Measurements from ENCODE around the gene PHF12.

PHF12 gene

DNA sequence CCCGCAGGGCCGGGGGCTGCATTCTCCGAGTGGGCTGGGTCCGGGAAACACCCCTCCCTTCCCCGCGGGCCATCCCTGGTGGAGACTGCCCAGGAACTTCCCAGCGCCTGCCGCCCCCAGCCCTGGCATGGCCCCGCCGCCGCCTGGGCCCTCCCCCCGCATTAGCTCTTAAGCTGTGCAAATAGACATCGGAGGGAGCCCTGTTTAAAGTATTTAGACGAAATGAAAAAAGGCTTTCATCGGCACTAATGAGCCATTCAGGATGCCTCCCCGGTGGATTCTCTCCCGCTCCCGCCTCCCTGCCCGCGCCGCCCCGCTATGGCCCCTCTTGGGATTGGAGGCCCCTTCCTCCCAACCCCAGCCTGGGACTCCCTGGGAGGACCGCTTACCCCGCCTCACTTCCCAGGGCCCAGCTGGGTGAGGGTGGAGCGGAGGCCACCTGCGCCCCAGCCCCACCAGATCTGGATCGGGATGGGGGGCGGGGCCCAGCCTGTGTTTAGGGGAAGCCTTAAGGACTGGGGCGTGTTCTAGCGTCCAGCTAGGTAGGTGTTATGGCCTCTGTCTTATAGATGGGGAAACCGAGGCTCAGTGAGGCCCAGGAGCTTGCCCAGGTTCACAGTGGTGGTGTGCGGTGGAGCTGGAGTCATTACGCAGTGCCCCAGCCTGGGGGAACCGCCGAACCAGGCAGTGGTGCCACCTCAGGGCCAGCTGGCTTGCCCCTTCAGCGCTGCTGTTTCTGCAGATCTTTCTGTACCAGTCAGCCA lies 34.8 kb upstream of the PHF12 start:
- TF ChIP-seq GATA2 (IDR thresholded peaks at IDR 0.05; ENCODE audit: low read depth, low read length) (no peak), GATA3 (IDR thresholded peaks at IDR 0.05; ENCODE audit: low read depth, low read length) (no peak)

DNA sequence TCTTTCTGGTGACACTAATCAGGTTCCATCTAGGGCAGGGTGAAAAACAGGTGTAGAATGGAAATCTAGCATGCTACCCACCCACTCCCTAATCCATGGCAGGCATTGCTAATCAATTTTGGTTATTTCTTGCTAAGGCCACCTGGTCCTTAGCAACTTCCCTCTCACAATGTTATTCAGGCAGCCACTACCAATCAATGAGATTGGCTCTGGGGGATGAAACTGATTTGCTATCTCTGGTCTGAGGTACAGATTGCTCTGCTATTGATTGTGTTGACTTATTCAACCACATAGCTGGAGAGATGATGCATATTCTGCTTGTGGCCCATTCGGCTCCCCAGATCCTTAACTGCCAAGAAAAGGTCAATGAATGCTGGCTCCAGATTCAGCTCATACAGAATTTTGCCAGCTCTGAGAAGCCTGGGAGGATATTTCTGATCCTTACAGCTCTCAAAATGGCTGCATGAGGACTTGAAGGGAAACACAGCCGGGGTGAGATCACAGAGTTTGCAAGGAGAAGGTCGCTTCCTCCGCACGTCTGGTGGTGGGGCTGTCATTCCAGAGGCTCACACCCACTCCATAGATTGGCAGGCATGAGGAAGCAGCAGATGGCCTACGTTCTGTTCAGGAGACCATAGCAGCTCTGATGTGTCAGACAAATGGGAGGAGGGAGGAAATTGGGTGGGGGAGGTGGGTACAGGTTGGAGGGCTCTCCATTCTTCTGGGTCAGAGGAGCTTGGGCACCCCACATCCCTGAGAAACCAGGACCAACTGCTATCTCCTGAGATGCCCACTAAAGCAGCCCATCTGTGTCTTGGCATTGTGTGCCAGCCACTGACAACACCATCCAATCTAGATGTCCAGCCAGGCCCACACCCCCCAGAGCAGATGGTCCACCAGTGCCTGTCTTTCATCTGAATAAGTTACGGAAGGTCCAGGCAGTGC lies 32.2 kb upstream of the PHF12 start:
- TF ChIP-seq GATA2 (IDR thresholded peaks at IDR 0.05; ENCODE audit: low read depth, low read length), result no peak
- TF ChIP-seq GATA3 (IDR thresholded peaks at IDR 0.05; ENCODE audit: low read depth, low read length), result no peak

DNA sequence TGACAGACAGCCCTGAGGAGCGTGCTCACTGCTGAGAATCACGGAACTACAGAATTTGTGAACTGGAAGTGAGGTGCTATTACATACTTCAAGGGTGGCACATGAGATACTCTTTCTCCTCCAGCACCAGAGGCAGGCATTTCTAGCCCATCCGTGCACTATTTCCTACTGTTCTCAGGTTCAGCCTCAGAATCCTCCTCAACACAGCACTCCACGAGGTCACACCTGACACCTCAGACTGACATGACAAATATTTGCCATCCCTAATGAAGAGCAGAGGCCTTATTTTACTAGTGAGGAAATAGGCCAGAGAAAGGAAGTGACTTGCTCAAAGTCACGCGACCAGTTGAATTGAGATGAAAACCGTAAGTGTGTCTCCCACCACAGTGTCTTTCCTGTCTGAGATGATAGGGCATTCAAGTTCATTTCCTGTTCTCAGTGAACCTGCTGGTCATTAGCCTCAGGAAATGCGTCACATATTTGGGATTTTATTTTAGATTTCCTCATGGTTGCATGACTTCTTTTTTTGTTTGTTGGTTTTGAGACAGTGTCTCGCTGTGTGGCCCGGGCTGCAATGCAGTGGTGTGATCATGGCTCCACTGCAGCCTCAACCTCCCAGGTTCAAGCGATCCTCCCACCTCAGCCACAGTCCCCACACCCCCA lies 30.9 kb upstream of the PHF12 start:
- TF ChIP-seq GATA2 (IDR thresholded peaks at IDR 0.05; ENCODE audit: low read depth, low read length) (no peak), GATA3 (IDR thresholded peaks at IDR 0.05; ENCODE audit: low read depth, low read length) (no peak)

DNA sequence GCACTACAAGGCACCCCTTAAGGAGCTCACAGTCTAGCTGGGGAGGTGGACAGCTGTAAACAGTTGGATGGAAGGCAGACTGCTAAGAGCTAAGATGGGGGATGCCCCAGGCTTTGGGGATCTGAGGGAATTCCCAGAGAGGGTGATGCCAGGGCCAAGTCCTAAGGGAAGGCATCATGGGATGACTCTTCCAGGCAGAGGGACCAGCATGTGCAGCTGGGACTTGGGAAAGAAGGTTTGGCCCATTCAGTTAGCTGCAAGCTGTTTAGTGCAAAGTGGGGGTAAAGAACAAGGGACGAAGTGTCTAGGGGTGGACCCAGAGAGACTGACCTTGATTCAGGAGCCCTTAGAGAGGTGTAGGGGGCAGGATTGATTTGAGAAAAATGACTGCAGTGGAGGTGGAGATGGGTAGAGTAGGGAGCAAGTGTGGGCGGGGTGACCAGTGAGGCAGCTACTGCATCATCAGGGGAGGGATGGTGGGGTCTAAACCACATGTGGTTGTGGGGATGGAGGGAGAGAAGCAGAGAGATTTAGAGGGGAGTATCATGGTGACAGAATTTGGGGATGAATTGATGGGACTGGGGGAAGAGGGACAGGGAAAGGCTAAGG lies 27.1 kb upstream of the PHF12 start:
- TF ChIP-seq GATA3 (IDR thresholded peaks at IDR 0.05; ENCODE audit: low read depth, low read length), result no peak
- TF ChIP-seq GATA2 (IDR thresholded peaks at IDR 0.05; ENCODE audit: low read depth, low read length), result no peak

DNA sequence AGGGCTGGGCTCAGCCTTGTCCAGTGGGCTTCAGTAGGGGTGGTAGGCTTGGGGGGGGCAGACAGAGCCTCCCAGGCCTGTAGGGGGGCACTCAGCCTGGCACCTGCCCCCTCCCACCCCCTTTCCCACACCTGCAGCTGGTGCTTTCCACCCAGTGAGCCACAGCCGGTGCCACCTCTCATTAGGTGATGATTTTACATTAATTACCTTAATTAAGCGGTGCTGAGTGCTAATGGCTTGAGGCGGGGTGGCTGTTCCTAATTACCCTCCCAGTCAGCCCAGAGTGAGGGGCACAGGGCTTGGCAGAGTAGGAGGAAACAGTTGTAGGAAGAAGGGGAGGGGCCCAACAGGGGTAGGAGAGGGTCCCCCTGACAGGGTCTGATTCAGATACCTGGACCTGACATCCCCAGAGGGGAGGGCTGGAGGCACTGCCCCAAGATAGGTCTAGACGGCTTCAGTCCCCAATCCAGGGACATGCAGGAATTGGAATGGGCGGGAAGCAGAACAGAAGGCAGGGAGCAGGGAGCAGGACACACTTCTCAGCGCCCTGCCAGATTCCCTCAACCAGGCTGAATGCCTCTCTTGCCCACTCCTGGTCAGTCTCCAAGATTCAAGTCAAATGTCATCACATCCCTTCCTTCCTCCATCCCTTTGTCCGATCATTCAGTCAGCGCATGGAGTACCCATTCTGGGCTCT lies 26.5 kb upstream of the PHF12 start:
- TF ChIP-seq GATA3 (IDR thresholded peaks at IDR 0.05; ENCODE audit: low read depth, low read length) (no peak), GATA2 (IDR thresholded peaks at IDR 0.05; ENCODE audit: low read depth, low read length) (no peak)

DNA sequence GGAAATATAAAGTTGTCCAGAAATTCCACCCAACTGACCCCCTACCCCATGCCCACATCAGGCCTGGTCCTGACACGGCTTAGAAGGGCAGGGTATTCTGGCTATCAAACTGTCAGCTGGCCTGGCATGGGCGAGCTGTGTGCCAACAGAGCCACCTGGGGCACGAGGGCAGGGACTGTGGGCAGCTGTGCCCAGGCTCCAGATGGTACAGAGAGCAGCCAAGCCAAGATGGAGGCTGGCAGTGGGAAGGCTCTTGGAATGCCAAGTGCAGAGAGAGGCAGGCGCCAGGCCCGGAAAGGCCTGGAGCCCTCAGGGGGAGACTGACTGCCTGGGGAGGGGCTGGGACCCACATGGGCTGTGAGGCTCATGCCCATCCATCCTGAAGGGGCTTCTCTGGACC lies 24.3 kb upstream of the PHF12 start:
- TF ChIP-seq GATA2 (IDR thresholded peaks at IDR 0.05; ENCODE audit: low read depth, low read length) (no peak), GATA3 (IDR thresholded peaks at IDR 0.05; ENCODE audit: low read depth, low read length) (no peak)

DNA sequence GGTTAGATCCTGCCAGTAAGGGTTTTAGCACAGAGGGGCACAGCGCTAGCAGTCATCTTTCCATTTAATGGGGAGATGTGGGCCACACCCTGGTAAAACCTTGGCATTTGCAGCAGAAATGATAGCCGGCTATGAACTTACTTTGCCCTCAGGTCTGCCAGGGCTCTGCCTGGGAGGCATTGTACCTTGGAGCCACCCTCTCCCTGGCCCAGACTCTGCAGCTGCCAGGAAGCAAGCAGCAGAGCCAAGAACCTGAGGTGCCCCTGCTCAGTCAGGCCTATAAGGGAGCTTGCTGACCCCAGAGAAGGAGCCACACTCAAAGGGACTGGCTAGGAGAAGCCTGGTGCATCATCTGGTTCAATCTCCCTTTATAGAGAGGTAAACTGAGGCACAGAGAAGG lies 23.7 kb upstream of the PHF12 start:
- TF ChIP-seq GATA2 (IDR thresholded peaks at IDR 0.05; ENCODE audit: low read depth, low read length), result no peak

DNA sequence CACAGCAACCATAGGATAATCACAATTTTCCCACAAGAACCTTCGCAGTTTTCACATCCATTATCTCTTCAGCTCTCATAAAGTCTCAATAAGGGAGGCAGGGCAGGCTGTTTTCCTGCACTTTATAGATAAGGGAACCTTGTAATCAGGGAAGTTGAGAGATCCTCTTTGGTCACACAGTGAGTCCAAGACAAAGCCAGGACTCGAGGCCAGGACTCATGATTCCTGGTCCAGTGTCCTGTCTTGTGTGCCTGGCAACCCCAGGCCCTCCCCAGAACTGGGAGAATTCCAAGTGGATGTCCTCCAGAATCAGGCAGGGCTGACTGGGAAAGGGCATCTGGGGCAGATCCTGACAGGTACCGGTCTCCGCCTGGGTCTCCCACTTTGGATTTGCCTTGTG lies 23.1 kb upstream of the PHF12 start:
- no peak for TF ChIP-seq GATA3 (IDR thresholded peaks at IDR 0.05; ENCODE audit: low read depth, low read length)

DNA sequence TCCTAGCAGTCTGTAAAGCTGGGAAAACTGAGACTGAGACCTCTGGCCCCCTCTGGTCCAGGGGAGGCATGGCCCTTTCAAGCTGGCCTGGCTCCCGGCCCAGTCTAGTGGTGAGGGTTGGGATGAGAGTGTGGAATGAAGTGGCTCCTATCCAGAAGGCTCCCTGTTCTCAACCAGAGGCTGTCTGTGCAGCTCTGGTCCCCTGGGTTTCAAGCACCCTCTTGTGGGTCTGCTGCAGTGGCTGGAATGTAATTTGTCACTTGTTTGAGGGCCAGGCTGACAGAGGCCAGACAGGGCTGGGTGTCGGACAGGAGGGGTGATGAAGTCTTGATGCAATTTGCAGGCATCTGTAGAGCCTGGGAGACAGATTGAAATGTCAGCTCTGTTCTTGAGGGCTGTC lies 22.1 kb upstream of the PHF12 start:
- TF ChIP-seq GATA2 (IDR thresholded peaks at IDR 0.05; ENCODE audit: low read depth, low read length) (no peak), GATA3 (IDR thresholded peaks at IDR 0.05; ENCODE audit: low read depth, low read length) (no peak)

DNA sequence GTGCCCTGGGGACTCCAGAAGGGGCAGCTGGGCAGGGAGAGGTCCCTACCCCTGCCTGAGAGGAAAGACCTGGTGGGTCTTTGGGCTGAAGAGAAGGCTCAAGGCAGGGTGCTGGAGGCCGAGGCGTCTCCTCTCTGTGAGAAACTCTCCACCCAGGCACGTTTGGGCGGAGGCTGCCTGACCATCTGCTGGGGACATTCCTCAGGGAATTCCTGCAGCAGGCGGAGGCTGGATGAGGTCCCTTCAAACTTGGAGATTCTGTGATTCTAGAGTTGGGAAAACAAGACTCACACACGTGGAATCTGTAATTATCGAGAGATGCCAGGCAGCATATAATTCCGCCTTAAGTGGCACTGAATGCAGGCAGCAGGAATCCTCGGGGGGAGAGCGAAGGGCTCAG lies 21.1 kb upstream of the PHF12 start:
- TF ChIP-seq GATA3 (IDR thresholded peaks at IDR 0.05; ENCODE audit: low read depth, low read length) (no peak), GATA2 (IDR thresholded peaks at IDR 0.05; ENCODE audit: low read depth, low read length) (no peak)

DNA sequence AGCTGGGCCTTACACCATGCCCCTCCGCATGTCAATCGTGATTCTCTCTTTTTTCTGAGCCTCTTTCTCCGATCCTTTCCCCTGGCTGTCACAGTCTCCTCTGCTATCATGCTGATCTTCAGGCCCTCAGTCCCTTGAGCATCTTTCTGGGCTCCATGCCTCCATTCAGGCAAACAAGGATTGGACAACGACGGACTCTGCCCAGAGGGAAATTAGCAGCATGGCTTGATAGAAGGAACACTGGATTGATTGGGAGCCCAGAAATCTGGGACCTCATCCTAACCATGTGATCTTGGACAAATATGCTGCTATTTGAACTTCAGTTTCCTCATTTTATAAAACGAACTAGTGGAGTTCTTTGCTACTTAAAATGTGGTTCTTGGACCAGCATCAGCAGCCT lies 19.6 kb upstream of the PHF12 start:
- TF ChIP-seq GATA3 (IDR thresholded peaks at IDR 0.05; ENCODE audit: low read depth, low read length), result no peak

DNA sequence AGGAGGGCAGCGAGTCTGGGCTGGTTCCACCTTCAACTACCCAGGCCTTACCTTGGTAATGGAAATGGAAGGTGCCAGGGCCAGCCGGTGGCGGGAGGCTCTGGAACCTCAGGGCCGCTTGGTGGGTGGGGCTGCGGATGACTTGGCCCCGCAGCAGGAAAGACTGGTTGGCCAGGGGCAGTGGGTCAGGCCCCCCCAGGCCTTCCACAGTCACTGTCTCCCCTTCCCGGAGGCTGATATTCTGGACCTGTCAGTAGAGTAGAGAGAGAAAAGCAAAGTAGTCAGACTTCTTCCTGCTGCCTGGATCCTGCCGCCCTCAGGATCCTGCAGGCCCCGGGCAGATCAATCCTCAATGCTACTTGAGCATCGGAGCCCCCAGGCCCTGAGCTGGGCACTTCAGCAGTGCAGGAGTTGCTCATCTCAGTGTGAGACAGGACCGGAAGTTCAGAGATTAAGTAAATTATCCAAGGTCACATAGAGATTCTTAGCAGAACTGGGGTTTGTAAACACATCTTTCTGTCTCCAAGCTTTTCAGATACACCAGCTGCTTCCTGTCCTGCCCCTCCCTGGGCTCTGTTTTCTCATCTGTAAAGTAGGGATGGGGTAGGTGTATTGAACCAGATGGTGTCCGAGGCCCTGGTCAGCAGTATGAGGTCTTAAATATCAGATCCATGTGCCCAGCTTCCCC lies 18.5 kb upstream of the PHF12 start:
- TF ChIP-seq GATA3 (IDR thresholded peaks at IDR 0.05; ENCODE audit: low read depth, low read length), result no peak
- TF ChIP-seq GATA2 (IDR thresholded peaks at IDR 0.05; ENCODE audit: low read depth, low read length), result no peak

DNA sequence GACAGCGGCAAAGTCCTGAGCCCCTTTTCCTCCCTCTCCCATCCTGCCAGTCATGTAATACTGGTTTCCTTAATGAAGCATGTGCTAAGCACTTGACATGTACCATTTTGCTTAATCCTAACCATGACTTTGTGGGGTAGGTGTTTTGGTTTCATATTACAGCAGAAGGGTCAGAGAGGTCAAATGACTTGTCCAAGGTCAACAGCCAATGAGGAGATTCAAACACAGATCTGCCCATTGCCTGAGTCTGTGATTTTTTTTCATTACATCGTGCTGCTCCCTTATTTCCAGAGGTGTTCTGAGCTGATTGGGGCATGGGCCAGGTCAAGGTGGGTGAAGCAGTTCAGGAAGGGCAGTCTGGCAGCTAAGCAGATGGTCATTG lies 17.6 kb upstream of the PHF12 start:
- TF ChIP-seq GATA3 (IDR thresholded peaks at IDR 0.05; ENCODE audit: low read depth, low read length) (no peak), GATA2 (IDR thresholded peaks at IDR 0.05; ENCODE audit: low read depth, low read length) (no peak)

All from SH-SY5Y (cell line).